Lung (tissue), 12 donors: ENCODE data around the gene NGEF. TPM values are rescaled to one million over a fixed set of nuclear protein-coding genes. Genes with fewer than 3 reads are reported as not detected.
A peak's percentile ranks its signal among the peaks of the same experiment; 100 is the strongest.

Experiments
- ATAC-seq: fragments of 200-7000 bp; cut with Tn5 transposase; one replicate; pipeline ENCODE4 v1.9.1; 2020; ENCODE audit warnings: moderate number of reproducible peaks; ENCODE audit not compliant: insufficient read depth, low FRiP score
- DNase-seq, 3 donors: peaks; one replicate each; pipeline ENCODE4 v3.0.0-alpha.2; 2013 to 2017
- H3K27ac ChIP-seq, 2 donors: one replicate each; pipeline ENCODE4 v1.5.1; 2013; ENCODE audit warnings: mild to moderate bottlenecking in 2 of 2, moderate library complexity in 2 of 2, control low read depth in 1 of 2, inconsistent platforms in 1 of 2, low read depth in 1 of 2, low read length in 1 of 2
- H3K27me3 ChIP-seq, 3 donors: one replicate each; pipeline ENCODE4 v1.5.1; 2013; ENCODE audit warnings: low read length in 2 of 3; ENCODE audit not compliant: control insufficient read depth in 3 of 3, insufficient read depth in 3 of 3
- H3K36me3 ChIP-seq, 4 donors: one replicate each; pipeline ENCODE4 v1.5.1; 2013; ENCODE audit warnings: low read length in 4 of 4, mild to moderate bottlenecking in 1 of 4, moderate library complexity in 1 of 4; ENCODE audit not compliant: control insufficient read depth in 4 of 4, insufficient read depth in 4 of 4
- H3K4me1 ChIP-seq, 5 donors: one replicate each; pipeline ENCODE4 v1.5.1; 2013; ENCODE audit warnings: low read length in 5 of 5, mild to moderate bottlenecking in 2 of 5, moderate library complexity in 1 of 5; ENCODE audit not compliant: control insufficient read depth in 5 of 5, insufficient read depth in 5 of 5
- H3K4me3 ChIP-seq: one replicate; pipeline ENCODE4 v1.5.1; 2013; ENCODE audit warnings: mild to moderate bottlenecking, control low read depth, moderate library complexity
- H3K9ac ChIP-seq, 2 donors: one replicate each; pipeline ENCODE4 v1.5.1; 2013; ENCODE audit warnings: low read length in 2 of 2, control low read depth in 1 of 2; ENCODE audit not compliant: insufficient read depth in 1 of 2
- H3K9me3 ChIP-seq, 4 donors: one replicate each; pipeline ENCODE4 v1.5.1; 2013; ENCODE audit warnings: low read length in 3 of 4, mild to moderate bottlenecking in 1 of 4, moderate library complexity in 1 of 4; ENCODE audit not compliant: control insufficient read depth in 4 of 4, insufficient read depth in 3 of 4
- WGBS, 2 donors: extraction: QIAGEN DNeasy Blood & Tissue Kit; methylation state at CpG; one replicate each; pipeline ENCODE4 v1.1.7; 2013; 5-methylcytosine and 5-hydroxymethylcytosine counted together
- polyA plus RNA-seq, 2 donors: library from polyadenylated mRNA; stranded (reverse); fragments of 200-250 nt; gene quantifications; one replicate each; pipeline ENCODE4 v1.2.1, GENCODE V29; 2013
- total RNA-seq, 2 donors: library from RNA; depleted of rRNA in 1 of 2; stranded (reverse); fragments of >200 nt in 1 of 2; gene quantifications; one replicate each; pipeline ENCODE4 v1.2.1, GENCODE V29; 2014 to 2021
- TF ChIP-seq, protein P1 (sequence below): IDR thresholded peaks from 2 replicates; pipeline ENCODE4 v1.5.1; 2012; ENCODE audit warnings: mild to moderate bottlenecking; ENCODE audit errors: control extremely low read depth, extremely low read depth
- donor health status: control.
- donor health status: control.
- donor health status: Bipolar disorder and iron deficiency.
- donor health status: healthy.
- donor health status: DM: yes; HTN: yes; CAD: no.

Gene NGEF
- total and polyA plus RNA-seq, 4 donors = 0.35 to 2.4 (median 1.5) TPM

DNA sequence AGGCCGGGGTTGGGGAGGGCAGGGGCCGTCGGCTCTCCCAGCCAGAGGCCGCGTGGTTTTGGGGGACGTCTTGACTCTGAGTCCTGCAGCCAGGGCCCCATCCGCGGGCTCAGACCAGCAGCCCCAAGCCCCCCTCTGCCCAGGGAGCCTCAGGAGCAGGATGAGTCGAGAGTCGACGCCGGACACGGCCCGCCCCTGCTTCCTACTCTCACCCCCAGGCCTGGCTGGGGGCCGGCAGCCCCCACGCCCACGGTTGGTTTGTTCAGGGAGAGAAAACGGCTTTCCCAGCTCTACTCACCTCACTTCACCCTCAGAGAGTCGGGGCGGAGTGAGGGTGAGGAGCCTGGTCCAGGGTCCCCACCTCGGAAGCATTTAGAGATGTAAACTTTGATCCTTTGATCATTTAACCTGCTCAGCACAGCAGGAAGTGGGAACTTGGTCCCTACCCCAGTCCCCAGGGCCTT lies 136.0 kb downstream of the NGEF start:
- no peak for DNase-seq
- Histone ChIP-seq H3K27me3 (peaks cover 0 to 7% (median 7%) of the 10 kb centered on the region in 3 donors), H3K4me3 (no peak overlapping the region), H3K9ac (no peak overlapping the region), H3K27ac (no peak overlapping the region), H3K9me3 (no peaks in the 10 kb centered on the region), H3K4me1 (peaks cover 0 to 9% (median 0%) of the 10 kb centered on the region in 5 donors), H3K36me3 (no peaks in the 10 kb centered on the region)
- ATAC-seq = no peak
- WGBS, 2 donors = 29 to 30% methylated on average over 19 to 21 of the region's 21 CpGs
- TF ChIP-seq, protein P1, sequence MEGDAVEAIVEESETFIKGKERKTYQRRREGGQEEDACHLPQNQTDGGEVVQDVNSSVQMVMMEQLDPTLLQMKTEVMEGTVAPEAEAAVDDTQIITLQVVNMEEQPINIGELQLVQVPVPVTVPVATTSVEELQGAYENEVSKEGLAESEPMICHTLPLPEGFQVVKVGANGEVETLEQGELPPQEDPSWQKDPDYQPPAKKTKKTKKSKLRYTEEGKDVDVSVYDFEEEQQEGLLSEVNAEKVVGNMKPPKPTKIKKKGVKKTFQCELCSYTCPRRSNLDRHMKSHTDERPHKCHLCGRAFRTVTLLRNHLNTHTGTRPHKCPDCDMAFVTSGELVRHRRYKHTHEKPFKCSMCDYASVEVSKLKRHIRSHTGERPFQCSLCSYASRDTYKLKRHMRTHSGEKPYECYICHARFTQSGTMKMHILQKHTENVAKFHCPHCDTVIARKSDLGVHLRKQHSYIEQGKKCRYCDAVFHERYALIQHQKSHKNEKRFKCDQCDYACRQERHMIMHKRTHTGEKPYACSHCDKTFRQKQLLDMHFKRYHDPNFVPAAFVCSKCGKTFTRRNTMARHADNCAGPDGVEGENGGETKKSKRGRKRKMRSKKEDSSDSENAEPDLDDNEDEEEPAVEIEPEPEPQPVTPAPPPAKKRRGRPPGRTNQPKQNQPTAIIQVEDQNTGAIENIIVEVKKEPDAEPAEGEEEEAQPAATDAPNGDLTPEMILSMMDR = no peak

DNA sequence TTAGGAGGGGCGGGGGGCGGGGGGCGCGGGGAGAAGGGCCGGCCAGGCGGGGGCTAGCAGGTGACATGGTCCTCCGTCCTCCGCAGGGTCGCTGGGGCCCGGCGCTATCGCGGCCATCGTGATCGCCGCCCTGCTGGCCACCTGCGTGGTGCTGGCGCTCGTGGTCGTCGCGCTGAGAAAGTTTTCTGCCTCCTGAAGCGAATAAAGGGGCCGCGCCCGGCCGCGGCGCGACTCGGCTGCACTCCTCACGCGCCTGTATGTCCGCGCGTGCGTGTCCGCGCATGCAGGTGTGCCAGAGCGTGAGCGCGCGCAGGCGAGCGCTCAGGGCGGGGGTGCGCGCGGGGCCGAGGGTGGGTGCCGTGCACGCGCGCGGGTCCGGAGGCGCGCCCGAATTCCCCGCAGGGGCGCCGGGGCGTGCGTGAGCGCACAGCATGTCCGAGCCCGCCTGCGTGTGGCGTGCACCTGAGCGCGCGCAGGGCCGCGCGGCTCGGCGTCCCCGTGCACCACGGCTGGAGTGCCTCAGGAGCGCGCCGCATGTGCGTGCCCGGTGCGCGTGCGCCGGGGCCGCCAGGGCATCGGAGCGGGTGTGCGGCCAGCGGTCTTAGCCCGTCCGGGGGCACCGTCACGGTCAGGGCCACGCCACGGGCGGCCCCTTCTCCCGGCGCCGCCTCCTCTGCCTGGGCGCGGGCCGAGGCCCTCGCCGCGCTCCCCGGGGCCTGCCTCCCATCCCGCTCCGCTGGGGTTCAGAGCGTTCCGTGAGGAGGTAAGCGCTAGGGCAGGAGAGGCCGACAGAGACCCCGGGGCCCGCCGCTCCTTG lies 136.7 kb downstream of the NGEF start:
- DNase-seq = peak in 2 of 3 donors; percentile 29 to 42
- Histone ChIP-seq H3K4me1 (peaks cover 0 to 9% (median 0%) of the 10 kb centered on the region in 5 donors), H3K9ac (no peak overlapping the region), H3K9me3 (no peaks in the 10 kb centered on the region), H3K27ac (no peak overlapping the region), H3K4me3 (peak overlapping the region; percentile 25), H3K36me3 (no peaks in the 10 kb centered on the region), H3K27me3 (peaks cover 0 to 7% (median 7%) of the 10 kb centered on the region in 3 donors)
- WGBS, 2 donors = 1% methylated on average over 96 to 116 of the region's 119 CpGs
- TF ChIP-seq, protein P1 = no peak
- ATAC-seq = no peak

DNA sequence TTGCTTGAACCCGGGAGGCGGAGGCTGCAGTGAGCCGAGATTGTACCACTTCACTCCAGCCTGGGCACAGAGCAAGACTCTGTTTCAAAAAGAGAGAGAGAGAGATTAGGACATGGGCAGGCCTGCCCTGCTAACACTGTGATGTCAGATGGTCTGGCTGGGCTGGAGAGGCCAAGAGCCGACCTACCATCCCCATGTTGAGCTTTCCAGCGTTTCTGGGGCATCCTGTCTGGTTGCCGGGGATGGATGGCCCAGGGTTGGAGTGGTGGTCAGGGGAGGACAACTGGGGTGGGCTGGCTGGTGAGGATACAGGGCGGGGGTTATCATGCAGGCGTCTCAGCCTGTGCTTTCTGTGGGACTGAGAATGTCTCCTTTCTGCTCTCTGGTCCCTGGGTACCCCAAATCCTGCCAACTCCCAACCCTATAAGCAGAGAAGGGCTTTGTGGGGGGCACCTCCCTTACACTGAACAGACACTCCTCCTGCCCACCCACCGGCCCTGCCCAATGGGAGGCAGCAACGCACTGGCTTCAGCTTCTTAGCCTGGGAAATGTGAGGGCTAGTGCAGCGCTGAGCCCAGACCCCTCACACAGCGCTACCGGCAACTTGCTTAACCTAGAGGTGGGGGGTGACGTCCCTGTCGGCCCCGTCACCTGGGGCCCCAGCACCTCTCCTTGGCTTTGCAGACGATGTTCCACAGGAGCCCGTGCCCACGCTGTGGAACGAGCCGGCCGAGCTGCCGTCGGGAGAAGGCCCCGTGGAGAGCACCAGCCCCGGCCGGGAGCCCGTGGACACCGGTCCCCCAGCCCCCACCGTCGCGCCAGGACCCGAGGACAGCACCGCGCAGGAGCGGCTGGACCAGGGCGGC lies 137.6 kb downstream of the NGEF start:
- H3K27me3 ChIP-seq = peaks cover 0 to 7% (median 7%) of the 10 kb centered on the region in 3 donors
- no peaks in the 10 kb centered on the region for H3K36me3 ChIP-seq
- ATAC-seq (no peak), DNase-seq (peak in 1 of 3 donors; percentile 25)
- no peak overlapping the region for H3K27ac ChIP-seq
- H3K4me1 ChIP-seq = peaks cover 0 to 9% (median 0%) of the 10 kb centered on the region in 5 donors
- H3K4me3 ChIP-seq = no peak overlapping the region
- H3K9ac ChIP-seq = no peak overlapping the region
- TF ChIP-seq, protein P1 = no peak
- H3K9me3 ChIP-seq = no peaks in the 10 kb centered on the region
- WGBS, 2 donors = 22 to 25% methylated on average over 30 to 37 of the region's 37 CpGs
